ENCODE data around the gene FERMT1.
"Not testable (repeated sequence)": the region's sequence is repeated elsewhere in the genome, so short reads cannot be mapped to it uniquely, and the experiment has no call there.

GRCh38 chr20:6032907-6033306 is 89.9 kb downstream of the FERMT1 start:
- TF ChIP-seq CTCF (conservative IDR thresholded peaks at IDR 0.05; ENCODE audit: low read depth, low read length); EZH2 (IDR thresholded peaks at IDR 0.05; ENCODE audit: low read length, unreplicated experiment): not testable (repeated sequence)

Measured in PC-3 (cell line).